Calu3 (cell line): Measurements from ENCODE around the gene CPEB1. TPM values are rescaled to one million over a fixed set of nuclear protein-coding genes. Genes with fewer than 3 reads are reported as not detected.

ENCODE experiments used
- BruUV-seq: library from RNA; stranded (reverse); fragments of 400-500 nt; replicated peaks from 2 replicates; lab custom pipeline; 2021; lab: Mats Ljungman, UMichigan
- CTCF ChIA-PET: fragments of 300-600 bp; sonication (Branson Sonifier 250); formaldehyde crosslinking; loops from one replicate; lab custom pipeline; 2022; ENCODE audit warnings: antibody characterized with exemption; lab: Charles Lee
- DNase-seq: peaks from one replicate; pipeline ENCODE4 v3.0.0; 2022
- H3K27ac Mint-ChIP-seq: one replicate; pipeline ENCODE4 v1.8.0; 2022; ENCODE audit warnings: mixed read lengths; ENCODE audit not compliant: unreplicated experiment
- H3K27me3 Mint-ChIP-seq: one replicate; pipeline ENCODE4 v1.8.0; 2022; ENCODE audit warnings: mixed read lengths; ENCODE audit not compliant: unreplicated experiment
- H3K36me3 Mint-ChIP-seq: one replicate; pipeline ENCODE4 v1.8.0; 2022; ENCODE audit warnings: mild to moderate bottlenecking, moderate library complexity, mixed read lengths; ENCODE audit not compliant: insufficient read depth, unreplicated experiment
- H3K4me1 Mint-ChIP-seq: one replicate; pipeline ENCODE4 v1.8.0; 2022; ENCODE audit warnings: mild to moderate bottlenecking, low read depth, mixed read lengths; ENCODE audit not compliant: unreplicated experiment
- H3K4me3 Mint-ChIP-seq: one replicate; pipeline ENCODE4 v1.8.0; 2022; ENCODE audit warnings: mild to moderate bottlenecking, low read depth, moderate library complexity, mixed read lengths; ENCODE audit not compliant: unreplicated experiment
- H3K9me3 Mint-ChIP-seq: one replicate; pipeline ENCODE4 v1.8.0; 2022; ENCODE audit warnings: low read depth, mixed read lengths; ENCODE audit not compliant: unreplicated experiment
- CTCF ChIP-seq: fragments of 200-600 bp; IDR thresholded peaks from one replicate; pipeline ENCODE4 v1.8.0; 2022; ENCODE audit warnings: antibody characterized with exemption; ENCODE audit not compliant: unreplicated experiment
- intact Hi-C: fragments of 100-400 bp; cut with micrococcal nuclease; formaldehyde crosslinking; loops from one replicate; pipeline ENCODE4 v1.10.0; 2022; ENCODE audit not compliant: unreplicated experiment
- total RNA-seq: library from RNA; stranded (reverse); gene quantifications from 2 replicates; pipeline ENCODE4 v1.2.3, GENCODE V29; 2022

The CPEB1 gene
- total RNA-seq, 1 experiment from 2014 or later, result 5.3 TPM

DNA sequence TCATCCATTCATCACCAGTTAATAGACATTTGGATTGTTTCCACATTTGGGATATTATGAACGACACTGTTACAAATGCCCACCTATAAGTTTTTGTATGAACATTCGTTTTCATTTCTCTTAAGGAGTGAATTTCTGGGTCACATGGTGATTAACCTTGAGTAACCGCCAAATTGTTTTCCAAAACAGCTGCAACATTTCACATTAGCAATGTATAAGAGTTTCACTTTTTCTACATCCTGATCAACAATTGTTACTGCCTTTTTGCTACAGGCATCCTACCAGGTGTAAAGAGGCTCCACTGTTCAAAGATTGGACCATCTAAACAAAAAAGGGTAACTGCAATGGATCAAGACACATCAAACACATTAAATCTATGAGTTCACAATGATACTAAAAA is 52.0 kb downstream of the CPEB1 start:
- Mint-ChIP-seq H3K27me3 (no peaks in the 10 kb centered on the region), H3K9me3 (no peaks in the 10 kb centered on the region), H3K36me3 (no peaks in the 10 kb centered on the region), H3K4me1 (no peaks in the 10 kb centered on the region), H3K27ac (no peak overlapping the region), H3K4me3 (no peak overlapping the region)
- CTCF ChIA-PET, result no interaction called here
- DNase-seq, result no peak
- no TSS peak for BruUV-seq
- no peak for TF ChIP-seq CTCF
- intact Hi-C loops, result no loop called here

DNA sequence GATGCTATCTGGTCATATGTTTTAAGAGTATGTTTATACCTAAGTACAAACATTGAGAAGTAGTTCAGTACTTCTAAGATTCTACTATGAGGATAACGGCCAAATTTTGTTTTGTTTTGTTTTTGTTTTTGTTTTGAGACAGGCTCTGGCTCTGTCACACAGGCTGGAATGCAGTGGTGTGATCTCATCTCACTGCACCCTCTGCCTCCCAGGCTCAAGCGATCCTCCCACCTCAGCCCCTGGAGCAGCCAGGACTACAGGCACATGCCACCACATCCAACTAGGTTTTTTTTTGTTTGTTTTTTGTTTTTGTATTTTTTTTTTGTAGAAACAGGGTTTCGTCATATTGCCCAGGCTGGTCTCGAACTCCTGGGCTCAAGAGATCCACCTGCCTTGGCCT is 59.4 kb downstream of the CPEB1 start:
- CTCF ChIA-PET, result interaction anchor here (0.7 kb wide), 1 partner anchor 12 kb away, joined by 3 read pairs; no protein-coding TSS in a partner anchor
- no peak overlapping the region for H3K27ac Mint-ChIP-seq
- no TSS peak for BruUV-seq
- no peaks in the 10 kb centered on the region for H3K27me3 Mint-ChIP-seq
- no peaks in the 10 kb centered on the region for H3K4me1 Mint-ChIP-seq
- intact Hi-C loops, result loop anchor here (5.0 kb wide), 1 partner anchor 414 kb away; no protein-coding TSS in a partner anchor
- no peak overlapping the region for H3K4me3 Mint-ChIP-seq
- no peaks in the 10 kb centered on the region for H3K36me3 Mint-ChIP-seq
- TF ChIP-seq CTCF, result no peak
- no peak for DNase-seq
- no peaks in the 10 kb centered on the region for H3K9me3 Mint-ChIP-seq

DNA sequence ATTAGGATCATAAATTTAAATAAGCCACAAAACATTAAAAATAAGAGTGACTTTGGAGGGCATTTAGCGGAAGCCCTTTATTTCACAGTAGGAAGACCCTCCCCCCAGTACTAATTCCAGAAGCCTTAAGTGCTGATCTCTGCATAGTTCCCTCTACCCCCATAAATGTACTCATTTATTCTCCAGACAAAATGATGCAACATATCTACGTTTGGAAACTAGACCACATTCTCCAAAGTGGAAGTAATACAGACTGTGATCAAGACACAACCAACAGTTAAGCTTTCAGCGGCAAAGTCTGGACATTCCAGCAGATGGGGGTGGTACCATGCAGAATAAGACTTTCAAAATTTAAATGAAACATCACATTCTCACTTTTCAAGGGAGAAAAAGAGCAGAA is 62.1 kb downstream of the CPEB1 start:
- DNase-seq, result no peak
- intact Hi-C loops, result loop anchor here (5.0 kb wide), 1 partner anchor 417 kb away; no protein-coding TSS in a partner anchor
- no peak overlapping the region for H3K4me3 Mint-ChIP-seq
- H3K9me3 Mint-ChIP-seq, result no peaks in the 10 kb centered on the region
- CTCF ChIA-PET, result interaction anchor here (0.8 to 1.5 kb wide), 6 partner anchors 12 to 415 kb away, joined by 3 to 5 read pairs (median 3); no protein-coding TSS in a partner anchor
- no peak for TF ChIP-seq CTCF
- no peaks in the 10 kb centered on the region for H3K36me3 Mint-ChIP-seq
- BruUV-seq, result no TSS peak
- no peaks in the 10 kb centered on the region for H3K27me3 Mint-ChIP-seq
- H3K27ac Mint-ChIP-seq, result no peak overlapping the region
- H3K4me1 Mint-ChIP-seq, result no peaks in the 10 kb centered on the region

DNA sequence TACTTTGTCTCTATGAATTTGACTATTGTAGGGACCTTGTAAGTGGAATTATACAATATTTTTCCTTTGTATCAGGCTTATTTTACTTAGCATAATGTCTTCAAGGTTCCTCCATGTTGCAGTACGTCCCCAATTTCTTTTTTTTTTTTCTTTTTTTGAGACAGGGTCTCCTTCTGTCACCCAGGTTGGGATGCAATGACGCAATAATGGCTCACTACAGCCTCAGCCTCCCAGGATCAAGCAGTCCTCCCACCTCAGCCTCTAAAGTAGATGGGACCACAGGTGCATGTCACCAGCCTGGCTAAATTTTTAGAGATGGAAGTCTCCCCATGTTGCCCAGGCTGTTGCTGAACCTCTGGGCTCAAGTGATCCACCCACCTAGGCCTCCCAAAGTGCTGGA is 66.5 kb downstream of the CPEB1 start:
- no peaks in the 10 kb centered on the region for H3K4me1 Mint-ChIP-seq
- no peaks in the 10 kb centered on the region for H3K27me3 Mint-ChIP-seq
- H3K4me3 Mint-ChIP-seq, result no peak overlapping the region
- no TSS peak for BruUV-seq
- H3K36me3 Mint-ChIP-seq, result no peaks in the 10 kb centered on the region
- TF ChIP-seq CTCF, result no peak
- intact Hi-C loops, result no loop called here
- H3K9me3 Mint-ChIP-seq, result no peaks in the 10 kb centered on the region
- no peak overlapping the region for H3K27ac Mint-ChIP-seq
- DNase-seq, result no peak
- CTCF ChIA-PET, result no interaction called here
